ENCODE data around the gene CYP4F3.
A peak's percentile ranks its signal among the peaks of the same experiment; 100 is the strongest.

Gene CYP4F3

DNA sequence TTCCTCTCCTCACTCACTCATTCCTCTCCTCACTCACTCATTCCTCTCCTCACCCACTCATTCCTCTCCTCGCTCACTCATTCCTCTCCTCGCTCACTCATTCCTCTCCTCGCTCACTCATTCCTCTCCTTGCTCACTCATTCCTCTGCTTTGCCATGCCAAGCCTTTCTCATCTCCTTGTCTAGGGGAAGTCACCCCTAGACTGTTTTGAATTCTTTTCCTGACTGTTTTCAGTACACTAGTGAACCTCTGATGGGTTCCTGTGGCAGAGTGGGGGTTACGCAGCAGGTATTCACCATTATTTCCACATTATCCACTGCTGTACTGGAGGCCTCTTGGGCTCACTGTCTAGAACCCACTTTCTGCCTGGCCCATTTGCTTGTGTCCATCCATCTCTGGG, 24.5 kb upstream of the CYP4F3 start:
- FAIRE-seq (no peak), DNase-seq (ENCODE audit: insufficient read length) (no peak)
- TF ChIP-seq TAF1 (IDR thresholded peaks at IDR 0.05; ENCODE audit: borderline replicate concordance, low read depth, low read length) (no peak), POLR2A (IDR thresholded peaks at IDR 0.05; ENCODE audit: low read depth, low read length) (no peak), POLR2AphosphoS5 (IDR thresholded peaks at IDR 0.05; ENCODE audit: low read depth, low read length) (no peak)

DNA sequence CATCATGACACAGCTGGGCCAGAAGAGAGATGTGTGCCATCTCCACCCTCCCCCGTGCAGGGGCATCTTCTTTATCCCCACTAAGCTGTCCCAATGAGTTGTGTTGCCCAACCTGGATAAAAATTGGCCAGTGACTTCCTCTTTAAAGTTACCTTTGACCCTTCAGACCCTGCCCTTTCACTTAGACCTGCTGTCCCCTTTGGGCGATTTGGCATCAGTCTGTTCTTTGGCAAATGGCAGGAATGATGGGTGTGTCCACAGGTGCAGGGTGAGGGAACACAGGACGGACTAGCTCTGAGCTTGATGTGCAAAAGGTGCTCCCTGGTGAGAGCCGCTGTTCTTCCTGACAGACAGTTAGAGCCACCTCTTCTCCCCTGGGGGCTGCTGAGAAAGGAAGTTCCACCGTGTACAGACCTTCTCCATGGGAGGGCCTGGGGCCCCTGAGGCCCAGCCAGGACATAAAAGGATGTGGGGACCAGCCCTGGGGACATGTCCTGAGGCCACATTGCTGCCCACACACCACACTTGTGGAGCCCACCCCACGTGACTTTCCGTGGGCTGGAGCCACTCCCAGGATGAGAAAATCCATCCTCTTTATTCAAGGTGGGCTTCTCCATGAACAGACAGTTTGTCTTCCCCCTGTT, 23.9 kb upstream of the CYP4F3 start:
- no peak for TF ChIP-seq TAF1 (IDR thresholded peaks at IDR 0.05; ENCODE audit: borderline replicate concordance, low read depth, low read length)
- no peak for TF ChIP-seq POLR2AphosphoS5 (IDR thresholded peaks at IDR 0.05; ENCODE audit: low read depth, low read length)
- TF ChIP-seq POLR2A (IDR thresholded peaks at IDR 0.05; ENCODE audit: low read depth, low read length), result no peak
- DNase-seq (ENCODE audit: insufficient read length) (no peak), FAIRE-seq (no peak)

DNA sequence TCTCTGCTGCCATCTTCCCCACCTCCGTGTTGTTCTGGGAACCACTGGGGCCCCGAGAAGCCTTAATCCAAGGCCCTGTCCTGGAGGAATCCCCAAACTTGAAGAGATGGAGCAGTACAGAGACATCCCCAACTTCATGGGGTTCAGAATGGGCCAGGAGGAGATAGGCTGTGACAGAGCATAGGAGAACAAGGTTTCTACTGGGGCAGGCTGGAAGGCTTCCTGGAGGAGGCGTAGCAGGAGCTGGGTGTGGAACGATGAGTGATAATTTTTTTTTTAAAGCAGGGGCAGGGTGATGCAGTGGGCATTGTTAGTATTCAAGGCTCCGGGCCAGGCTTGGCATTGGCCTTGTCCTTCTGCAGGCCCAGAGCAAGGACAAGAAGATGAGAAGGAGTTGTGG, 22.4 kb upstream of the CYP4F3 start:
- FAIRE-seq, result no peak
- DNase-seq (ENCODE audit: insufficient read length), result no peak
- TF ChIP-seq TAF1 (IDR thresholded peaks at IDR 0.05; ENCODE audit: borderline replicate concordance, low read depth, low read length) (no peak), POLR2AphosphoS5 (IDR thresholded peaks at IDR 0.05; ENCODE audit: low read depth, low read length) (no peak), POLR2A (IDR thresholded peaks at IDR 0.05; ENCODE audit: low read depth, low read length) (no peak)

DNA sequence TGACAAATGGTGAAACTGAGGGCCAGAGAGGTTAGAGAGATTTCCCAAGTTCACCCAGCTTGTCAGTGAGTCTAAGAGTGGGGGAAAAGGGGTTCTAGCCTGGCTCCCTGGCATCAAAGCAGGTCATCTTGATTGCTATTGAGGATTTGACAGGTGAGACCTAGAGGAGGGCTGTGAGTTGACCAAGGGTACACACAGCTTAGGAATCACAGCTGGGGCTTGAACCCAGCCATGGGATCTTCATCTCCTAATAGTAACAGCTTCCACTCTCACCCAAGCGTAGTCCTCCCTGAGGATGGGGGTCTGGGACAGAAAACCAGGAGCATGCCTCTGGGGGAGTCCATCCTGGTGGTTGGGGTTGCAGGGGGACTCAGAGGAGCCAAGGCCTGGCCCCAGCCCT, 18.9 kb upstream of the CYP4F3 start:
- no peak for FAIRE-seq
- TF ChIP-seq POLR2AphosphoS5 (IDR thresholded peaks at IDR 0.05; ENCODE audit: low read depth, low read length) (no peak), POLR2A (IDR thresholded peaks at IDR 0.05; ENCODE audit: low read depth, low read length) (no peak), TAF1 (IDR thresholded peaks at IDR 0.05; ENCODE audit: borderline replicate concordance, low read depth, low read length) (no peak)
- no peak for DNase-seq (ENCODE audit: insufficient read length)

DNA sequence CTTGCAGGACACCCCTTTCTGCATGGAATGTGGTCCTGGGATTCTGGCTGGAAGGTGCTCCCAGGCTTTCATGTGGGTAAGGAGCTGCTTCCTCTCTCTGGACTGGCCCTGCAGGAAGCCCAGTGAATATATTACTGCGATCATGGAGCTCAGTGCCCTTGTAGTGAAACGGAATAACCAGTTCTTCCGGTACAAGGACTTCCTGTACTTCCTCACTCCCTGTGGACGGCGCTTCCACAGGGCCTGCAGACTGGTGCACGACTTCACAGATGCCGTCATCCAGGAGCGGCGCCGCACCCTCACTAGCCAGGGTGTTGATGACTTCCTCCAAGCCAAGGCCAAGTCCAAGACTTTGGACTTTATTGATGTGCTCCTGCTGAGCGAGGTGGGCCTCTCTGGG, 17.7 kb upstream of the CYP4F3 start:
- no peak for DNase-seq (ENCODE audit: insufficient read length)
- no peak for FAIRE-seq
- no peak for TF ChIP-seq POLR2AphosphoS5 (IDR thresholded peaks at IDR 0.05; ENCODE audit: low read depth, low read length)
- TF ChIP-seq POLR2A (IDR thresholded peaks at IDR 0.05; ENCODE audit: low read depth, low read length), result no peak
- TF ChIP-seq TAF1 (IDR thresholded peaks at IDR 0.05; ENCODE audit: borderline replicate concordance, low read depth, low read length), result no peak

DNA sequence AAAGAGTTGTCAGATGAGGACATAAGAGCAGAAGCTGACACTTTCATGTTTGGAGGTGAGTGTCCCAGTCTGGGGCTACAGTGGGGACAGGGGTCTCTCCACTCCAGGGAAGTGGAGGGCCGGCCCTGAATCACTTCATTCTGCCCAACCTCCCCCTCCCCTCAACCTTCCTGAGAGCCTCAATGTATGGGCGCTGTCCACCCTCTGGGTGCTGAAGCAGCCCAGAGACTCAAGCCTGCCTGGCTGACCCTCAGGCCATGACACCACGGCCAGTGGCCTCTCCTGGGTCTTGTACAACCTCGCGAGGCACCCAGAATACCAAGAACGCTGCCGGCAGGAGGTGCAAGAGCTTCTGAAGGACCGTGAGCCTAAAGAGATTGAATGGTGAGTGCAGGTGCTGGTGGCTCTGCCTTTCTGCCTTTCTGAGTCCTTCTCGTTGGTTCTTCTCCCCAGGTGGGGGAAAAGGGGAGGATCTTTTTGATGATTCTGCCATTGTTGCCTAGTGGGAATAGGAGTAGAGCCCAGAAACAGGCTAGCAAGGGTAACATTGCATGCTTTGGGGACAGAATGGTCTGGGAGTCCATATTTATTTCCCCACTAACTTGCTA, 16.9 kb upstream of the CYP4F3 start:
- TF ChIP-seq POLR2A (IDR thresholded peaks at IDR 0.05; ENCODE audit: low read depth, low read length) (no peak), POLR2AphosphoS5 (IDR thresholded peaks at IDR 0.05; ENCODE audit: low read depth, low read length) (no peak), TAF1 (IDR thresholded peaks at IDR 0.05; ENCODE audit: borderline replicate concordance, low read depth, low read length) (no peak)
- no peak for FAIRE-seq
- no peak for DNase-seq (ENCODE audit: insufficient read length)

DNA sequence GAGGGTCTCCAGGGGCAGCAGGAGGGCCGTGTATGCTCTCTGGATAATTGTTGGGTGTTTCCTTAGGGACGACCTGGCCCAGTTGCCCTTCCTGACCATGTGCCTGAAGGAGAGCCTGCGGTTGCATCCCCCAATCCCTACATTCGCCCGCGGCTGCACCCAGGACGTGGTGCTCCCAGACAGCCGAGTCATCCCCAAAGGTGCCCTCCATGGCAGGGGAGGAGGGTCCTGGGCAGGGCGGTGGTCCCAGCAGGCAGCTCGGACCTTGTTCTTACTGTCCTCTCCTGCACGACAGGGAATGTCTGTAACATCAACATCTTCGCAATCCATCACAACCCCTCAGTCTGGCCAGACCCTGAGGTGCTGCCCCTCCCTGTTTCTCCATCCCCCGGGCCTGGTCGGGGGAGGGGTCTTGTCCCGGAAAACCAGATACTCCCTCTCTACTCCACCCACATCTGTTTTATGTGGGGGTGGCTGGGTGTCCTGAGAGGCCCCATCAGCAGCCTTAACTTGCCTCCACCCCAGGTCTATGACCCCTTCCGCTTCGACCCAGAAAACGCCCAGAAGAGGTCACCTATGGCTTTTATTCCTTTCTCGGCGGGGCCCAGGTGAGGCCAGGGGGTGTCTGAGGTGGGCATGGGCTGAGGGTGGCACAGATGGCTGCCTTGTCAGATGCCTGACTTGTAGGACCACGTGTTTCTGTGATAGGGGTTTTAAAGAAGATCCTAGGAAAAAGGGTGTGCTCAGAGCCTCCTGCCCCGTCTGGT, 12.3 kb upstream of the CYP4F3 start:
- DNase-seq (ENCODE audit: insufficient read length) (no peak), FAIRE-seq (no peak)
- TF ChIP-seq POLR2A (IDR thresholded peaks at IDR 0.05; ENCODE audit: low read depth, low read length) (no peak), TAF1 (IDR thresholded peaks at IDR 0.05; ENCODE audit: borderline replicate concordance, low read depth, low read length) (no peak), POLR2AphosphoS5 (IDR thresholded peaks at IDR 0.05; ENCODE audit: low read depth, low read length) (no peak)

DNA sequence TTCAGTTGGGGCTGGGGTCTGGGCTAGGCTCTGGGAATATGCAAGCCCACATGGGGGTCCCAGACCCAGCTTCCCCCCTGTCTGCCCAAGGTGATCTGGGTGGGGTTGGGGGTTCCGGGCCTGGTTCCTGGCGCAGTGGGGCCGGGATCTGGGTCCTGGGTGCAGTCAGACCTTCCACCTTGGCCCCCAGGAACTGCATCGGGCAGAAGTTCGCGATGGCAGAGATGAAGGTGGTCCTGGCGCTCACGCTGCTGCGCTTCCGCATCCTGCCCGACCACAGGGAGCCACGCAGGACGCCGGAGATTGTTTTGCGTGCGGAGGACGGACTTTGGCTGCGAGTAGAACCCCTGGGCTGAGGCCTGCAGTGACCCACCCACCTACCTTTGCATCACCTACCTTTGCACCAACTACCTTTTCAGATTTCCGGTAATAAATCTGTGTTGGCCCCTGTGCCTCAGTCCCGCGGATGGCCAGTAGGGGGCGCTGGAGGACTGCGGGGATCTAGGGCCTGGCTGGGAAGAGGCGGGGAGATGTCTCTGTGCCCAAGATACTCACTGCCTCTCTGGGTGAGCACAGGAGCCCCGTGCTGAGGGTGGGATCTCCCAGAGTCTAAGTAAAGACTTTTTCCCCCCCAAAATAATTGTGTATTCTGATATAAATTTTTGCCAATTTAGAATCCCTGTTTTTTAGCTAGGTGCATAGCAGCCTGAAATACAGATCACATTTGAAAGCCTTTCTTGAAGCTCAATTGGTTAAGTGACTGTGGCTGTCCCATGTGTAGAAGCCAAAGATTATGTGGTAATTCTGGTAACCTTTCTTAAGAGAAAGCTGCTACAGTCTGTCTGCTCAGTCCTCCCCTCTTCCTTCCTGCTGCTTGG, 11.5 kb upstream of the CYP4F3 start:
- DNase-seq (ENCODE audit: insufficient read length), result peak; percentile 62
- TF ChIP-seq POLR2A (IDR thresholded peaks at IDR 0.05; ENCODE audit: low read depth, low read length), result no peak
- TF ChIP-seq POLR2AphosphoS5 (IDR thresholded peaks at IDR 0.05; ENCODE audit: low read depth, low read length), result no peak
- no peak for TF ChIP-seq TAF1 (IDR thresholded peaks at IDR 0.05; ENCODE audit: borderline replicate concordance, low read depth, low read length)
- FAIRE-seq, result peak; percentile 17

DNA sequence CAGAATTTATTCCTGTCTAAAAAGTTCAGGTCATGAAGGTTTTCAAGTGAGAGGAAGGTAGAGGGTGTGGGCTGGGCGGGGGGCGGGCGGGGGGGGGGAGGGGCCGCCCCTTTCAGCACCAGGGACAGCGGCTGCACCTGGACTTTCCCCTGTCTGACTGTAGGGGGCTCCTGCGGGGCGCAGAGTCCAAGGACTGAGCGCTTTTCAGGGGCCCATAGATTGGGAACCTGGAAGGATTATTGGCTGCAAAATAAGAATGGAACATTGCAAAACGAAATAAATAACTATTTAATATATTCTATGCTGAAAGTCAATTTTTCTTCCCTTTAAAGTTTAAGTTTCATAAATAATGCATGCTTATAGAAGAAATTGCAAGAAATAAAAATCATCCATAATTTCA, 8.9 kb upstream of the CYP4F3 start:
- FAIRE-seq, result no peak
- TF ChIP-seq POLR2AphosphoS5 (IDR thresholded peaks at IDR 0.05; ENCODE audit: low read depth, low read length) (no peak), TAF1 (IDR thresholded peaks at IDR 0.05; ENCODE audit: borderline replicate concordance, low read depth, low read length) (no peak), POLR2A (IDR thresholded peaks at IDR 0.05; ENCODE audit: low read depth, low read length) (no peak)
- no peak for DNase-seq (ENCODE audit: insufficient read length)

DNA sequence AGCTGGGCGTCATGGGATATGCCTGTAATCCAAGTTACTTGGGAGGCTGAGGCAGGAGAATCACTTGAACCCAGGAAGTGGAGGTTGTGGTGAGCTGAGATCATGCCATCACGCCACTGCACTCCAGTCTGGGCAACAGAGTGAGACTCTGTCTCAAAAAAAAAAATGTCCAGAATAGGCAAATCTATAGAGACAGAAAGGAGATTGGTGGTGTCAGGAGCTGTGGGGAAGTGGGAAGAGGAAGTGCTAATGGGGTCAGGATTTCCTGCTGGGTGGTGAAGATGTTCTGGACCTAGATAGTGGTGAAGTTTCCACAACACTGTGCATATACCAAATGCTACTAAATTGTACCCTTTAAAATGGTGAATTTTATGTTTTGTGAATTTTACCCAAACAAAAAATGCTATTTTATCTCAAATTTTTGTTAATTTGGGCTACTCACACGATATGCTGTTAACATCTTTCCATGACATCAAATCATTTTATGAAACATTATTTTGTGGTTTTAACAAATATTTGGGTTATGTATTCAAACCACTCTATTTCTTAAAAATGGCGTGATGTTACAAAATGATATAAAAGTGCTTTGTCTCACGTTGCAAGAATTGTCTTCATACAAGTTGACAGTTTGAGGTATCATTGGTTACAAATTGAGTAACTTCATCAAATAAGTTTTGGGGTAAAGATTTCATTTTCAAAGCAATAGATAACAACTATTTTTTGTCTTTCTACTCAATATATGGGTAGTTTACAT, 7.4 kb upstream of the CYP4F3 start:
- DNase-seq (ENCODE audit: insufficient read length), result no peak
- TF ChIP-seq POLR2A (IDR thresholded peaks at IDR 0.05; ENCODE audit: low read depth, low read length) (no peak), POLR2AphosphoS5 (IDR thresholded peaks at IDR 0.05; ENCODE audit: low read depth, low read length) (no peak), TAF1 (IDR thresholded peaks at IDR 0.05; ENCODE audit: borderline replicate concordance, low read depth, low read length) (no peak)
- FAIRE-seq, result no peak

Measured in GM12892 (cell line).